Measurements from ENCODE around the gene ATOH8. TPM values are rescaled to one million over a fixed set of nuclear protein-coding genes. Genes with fewer than 3 reads are reported as not detected.

Gene ATOH8
- total and polyA plus RNA-seq, 2 donors (not counting 3 experiments of a cell fraction or from before 2014, with no cell fraction given): 10.3 to 12.8 TPM

DNA sequence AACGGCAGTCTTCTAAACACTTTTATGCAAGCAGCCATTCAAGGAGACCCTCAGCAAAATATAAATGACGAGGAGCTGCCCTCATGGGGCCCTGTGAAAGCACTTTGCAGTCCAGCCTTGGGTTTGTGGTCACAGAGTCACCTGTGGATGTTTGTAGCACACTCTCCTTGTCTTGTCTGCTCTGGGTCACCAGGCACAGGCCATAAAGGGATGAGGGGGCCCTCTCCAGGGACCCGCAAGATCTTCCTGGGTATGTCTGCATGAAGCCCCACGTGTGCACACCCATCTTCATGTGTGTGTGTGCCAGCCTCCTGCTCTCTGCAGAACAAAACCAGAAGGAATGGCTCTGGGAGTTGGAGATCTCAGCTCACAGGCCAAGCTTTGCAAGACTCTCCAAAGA lies 36.2 kb downstream of the ATOH8 start:
- FAIRE-seq: no peak
- no TSS peak for BruUV-seq (replicated peaks)
- ChIA-PET CTCF (interaction anchor here (0.8 to 1.8 kb wide), 6 partner anchors 7 to 61 kb away, joined by 3 to 8 read pairs (median 3); no protein-coding TSS in a partner anchor), POLR2A (interaction anchor here (0.8 kb wide), 1 partner anchor 18 kb away, joined by 3 read pairs; no protein-coding TSS in a partner anchor)
- H3K27me3 ChIP-seq (ENCODE audit: control insufficient read depth in 2 of 2, insufficient read depth in 2 of 2, low read length in 2 of 2): no peaks in the 10 kb centered on the region
- no peak overlapping the region for H3K27ac ChIP-seq (ENCODE audit: insufficient read depth, low read depth, low read length)
- H3K4me1 ChIP-seq (ENCODE audit: control insufficient read depth, extremely low read depth, insufficient read depth, low read length): peaks cover 17% of the 10 kb centered on the region
- intact Hi-C loops (cut with micrococcal nuclease) (no loop called here), dilution Hi-C loops (cut with MboI; ENCODE audit: extremely low pct_ligation_motif_present, low sequenced_read_pairs) (no loop called here)
- peaks cover 0 to 3% of the 10 kb centered on the region in 2 experiments for H3K36me3 ChIP-seq (ENCODE audit: control insufficient read depth in 2 of 2, extremely low read depth in 1 of 2, insufficient read depth in 2 of 2, low read length in 2 of 2)
- H3K9me1 ChIP-seq (replicated peaks; ENCODE audit: control insufficient read depth, extremely low read depth, insufficient read depth, low read length): no peaks in the 10 kb centered on the region
- TF ChIP-seq GATA2 (IDR thresholded peaks at IDR 0.05; ENCODE audit: insufficient read depth, insufficient read length, low read depth, low read length) (no peak), EZH2 (IDR thresholded peaks at IDR 0.05; ENCODE audit: borderline replicate concordance, low read depth, low read length, severe bottlenecking) (no peak), MYC (IDR thresholded peaks at IDR 0.05; ENCODE audit: low read depth, low read length) (no peak), FOS (IDR thresholded peaks at IDR 0.05; ENCODE audit: borderline replicate concordance, insufficient read depth, low read length) (no peak), POLR2AphosphoS5 (IDR thresholded peaks at IDR 0.05; ENCODE audit: insufficient read depth, low read depth, low read length) (no peak), JUN (IDR thresholded peaks at IDR 0.05; ENCODE audit: borderline replicate concordance, insufficient read depth, insufficient read length, low read depth) (no peak), POLR2A (IDR thresholded peaks at IDR 0.05; ENCODE audit: low read depth, low read length) (no peak)
- TF ChIP-seq, protein P1, sequence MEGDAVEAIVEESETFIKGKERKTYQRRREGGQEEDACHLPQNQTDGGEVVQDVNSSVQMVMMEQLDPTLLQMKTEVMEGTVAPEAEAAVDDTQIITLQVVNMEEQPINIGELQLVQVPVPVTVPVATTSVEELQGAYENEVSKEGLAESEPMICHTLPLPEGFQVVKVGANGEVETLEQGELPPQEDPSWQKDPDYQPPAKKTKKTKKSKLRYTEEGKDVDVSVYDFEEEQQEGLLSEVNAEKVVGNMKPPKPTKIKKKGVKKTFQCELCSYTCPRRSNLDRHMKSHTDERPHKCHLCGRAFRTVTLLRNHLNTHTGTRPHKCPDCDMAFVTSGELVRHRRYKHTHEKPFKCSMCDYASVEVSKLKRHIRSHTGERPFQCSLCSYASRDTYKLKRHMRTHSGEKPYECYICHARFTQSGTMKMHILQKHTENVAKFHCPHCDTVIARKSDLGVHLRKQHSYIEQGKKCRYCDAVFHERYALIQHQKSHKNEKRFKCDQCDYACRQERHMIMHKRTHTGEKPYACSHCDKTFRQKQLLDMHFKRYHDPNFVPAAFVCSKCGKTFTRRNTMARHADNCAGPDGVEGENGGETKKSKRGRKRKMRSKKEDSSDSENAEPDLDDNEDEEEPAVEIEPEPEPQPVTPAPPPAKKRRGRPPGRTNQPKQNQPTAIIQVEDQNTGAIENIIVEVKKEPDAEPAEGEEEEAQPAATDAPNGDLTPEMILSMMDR (IDR thresholded peaks at IDR 0.05; ENCODE audit: extremely low read depth in 1 of 2, insufficient read depth in 1 of 2, low read depth in 1 of 2, low read length in 2 of 2): no peak
- TF ChIP-seq, protein P2, sequence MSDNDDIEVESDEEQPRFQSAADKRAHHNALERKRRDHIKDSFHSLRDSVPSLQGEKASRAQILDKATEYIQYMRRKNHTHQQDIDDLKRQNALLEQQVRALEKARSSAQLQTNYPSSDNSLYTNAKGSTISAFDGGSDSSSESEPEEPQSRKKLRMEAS (IDR thresholded peaks at IDR 0.05; ENCODE audit: insufficient read depth, insufficient read length): no peak
- H3K9ac ChIP-seq (replicated peaks; ENCODE audit: extremely low read depth, insufficient read depth, low read length): no peak overlapping the region
- no peak for DNase-seq (ENCODE audit: low read depth, low spot score)
- H3K4me2 ChIP-seq (ENCODE audit: insufficient read depth, low read length): no peak overlapping the region
- no peak overlapping the region for H3K4me3 ChIP-seq (replicated peaks in 1 of 3; ENCODE audit: insufficient read depth in 1 of 3, low read depth in 1 of 3, low read length in 3 of 3)
- H3K79me2 ChIP-seq (ENCODE audit: control insufficient read depth, insufficient read depth, low read length): no peaks in the 10 kb centered on the region
- H2AFZ ChIP-seq (ENCODE audit: low read depth, low read length): no peak overlapping the region
- no peaks in the 10 kb centered on the region for H3K9me3 ChIP-seq (replicated peaks; ENCODE audit: control insufficient read depth, insufficient read depth, low read length)
- no peaks in the 10 kb centered on the region for H4K20me1 ChIP-seq (replicated peaks; ENCODE audit: control insufficient read depth, extremely low read depth, insufficient read depth, low read length)

Measured in endothelial cell of umbilical vein (primary cell).